Neuronal stem cell (in vitro differentiated cells): ENCODE results near the gene ABCC1.

Experiments used
- DNase-seq: peaks from one replicate; pipeline ENCODE4 v3.0.0-alpha.2; 2013; ENCODE audit warnings: low spot score
- H2AFZ ChIP-seq: one replicate; pipeline ENCODE4 v1.6.1; 2013; ENCODE audit warnings: mild to moderate bottlenecking, low read length, inconsistent platforms
- H2AK5ac ChIP-seq: 2 replicates; pipeline ENCODE4 v1.6.1; 2013; ENCODE audit warnings: low read depth, mild to moderate bottlenecking, inconsistent platforms, low read length, moderate library complexity, mixed read lengths
- H2BK120ac ChIP-seq: 2 replicates; pipeline ENCODE4 v1.6.1; 2013; ENCODE audit warnings: low read depth, mild to moderate bottlenecking, inconsistent platforms, low read length, moderate library complexity, mixed read lengths
- H2BK12ac ChIP-seq: one replicate; pipeline ENCODE4 v1.6.1; 2013; ENCODE audit warnings: low read length, inconsistent platforms
- H2BK15ac ChIP-seq: 2 replicates; pipeline ENCODE4 v1.6.1; 2013; ENCODE audit warnings: mild to moderate bottlenecking, low read length, inconsistent platforms, mixed read lengths
- H2BK5ac ChIP-seq: one replicate; pipeline ENCODE4 v1.6.1; 2013; ENCODE audit warnings: inconsistent platforms, mild to moderate bottlenecking, low read length, moderate library complexity
- H3K14ac ChIP-seq: one replicate; pipeline ENCODE4 v1.6.1; 2013; ENCODE audit warnings: low read length, inconsistent platforms
- H3K18ac ChIP-seq: 2 replicates; pipeline ENCODE4 v1.6.1; 2013; ENCODE audit warnings: low read length, inconsistent platforms
- H3K23ac ChIP-seq: 2 replicates; pipeline ENCODE4 v1.6.1; 2013; ENCODE audit warnings: low read depth, mild to moderate bottlenecking, mixed read lengths, low read length, inconsistent platforms; ENCODE audit not compliant: poor library complexity
- H3K27ac ChIP-seq: replicated peaks from 3 replicates; pipeline ENCODE4 v1.5.1; 2013; ENCODE audit warnings: low read length, inconsistent platforms
- H3K27me3 ChIP-seq, 3 experiments: 2 replicates each; pipeline ENCODE4 v1.6.1; 2013; ENCODE audit warnings: low read length in 3 of 3, mild to moderate bottlenecking in 2 of 3, inconsistent platforms in 1 of 3, low read depth in 1 of 3, mixed read lengths in 1 of 3, moderate library complexity in 1 of 3; ENCODE audit not compliant: control insufficient read depth in 3 of 3, insufficient read depth in 3 of 3
- H3K36me3 ChIP-seq, 2 donors: replicated peaks in 1 of 2; 2 replicates each; pipeline ENCODE4 v1.6.1; 2013; ENCODE audit warnings: low read length in 2 of 2; ENCODE audit not compliant: control insufficient read depth in 2 of 2, insufficient read depth in 2 of 2
- H3K4ac ChIP-seq: 2 replicates; pipeline ENCODE4 v1.6.1; 2013; ENCODE audit warnings: inconsistent platforms, mild to moderate bottlenecking, low read length, moderate library complexity
- H3K4me1 ChIP-seq, 2 donors: 1 replicate in 1 of 2; 2 replicates in 1 of 2; pipeline ENCODE4 v1.6.1; 2013; ENCODE audit warnings: low read length in 2 of 2, low read depth in 1 of 2; ENCODE audit not compliant: control insufficient read depth in 2 of 2, insufficient read depth in 1 of 2
- H3K4me2 ChIP-seq: one replicate; pipeline ENCODE4 v1.6.1; 2013; ENCODE audit warnings: mild to moderate bottlenecking, low read length, inconsistent platforms; ENCODE audit not compliant: insufficient read depth, poor library complexity, severe bottlenecking
- H3K4me3 ChIP-seq, 2 donors: 2 replicates each; pipeline ENCODE4 v1.5.1; 2013; ENCODE audit warnings: low read length in 2 of 2, mild to moderate bottlenecking in 2 of 2, inconsistent platforms in 1 of 2, moderate library complexity in 1 of 2
- H3K79me1 ChIP-seq: one replicate; pipeline ENCODE4 v1.6.1; 2013; ENCODE audit warnings: low read depth, mild to moderate bottlenecking, inconsistent platforms, low read length, moderate library complexity
- H3K9ac ChIP-seq: one replicate; pipeline ENCODE4 v1.6.1; 2013; ENCODE audit warnings: mild to moderate bottlenecking, low read depth, low read length, inconsistent platforms; ENCODE audit not compliant: poor library complexity
- H3K9me3 ChIP-seq, 2 donors: replicated peaks in 1 of 2; 2 replicates each; pipeline versions ENCODE3 to v1.6.1; 2013; ENCODE audit warnings: low read length in 2 of 2, mild to moderate bottlenecking in 2 of 2, inconsistent platforms in 1 of 2, low read depth in 1 of 2, mixed read lengths in 1 of 2, moderate library complexity in 1 of 2; ENCODE audit not compliant: control insufficient read depth in 2 of 2, insufficient read depth in 1 of 2
- H4K8ac ChIP-seq: one replicate; pipeline ENCODE4 v1.6.1; 2013; ENCODE audit warnings: low read depth, mild to moderate bottlenecking, inconsistent platforms, low read length, moderate library complexity
- H4K91ac ChIP-seq: one replicate; pipeline ENCODE4 v1.6.1; 2013; ENCODE audit warnings: low read length, low read depth, mild to moderate bottlenecking, inconsistent platforms; ENCODE audit not compliant: poor library complexity
- WGBS, 2 donors: extraction: QIAGEN DNeasy Blood & Tissue Kit; methylation state at CpG; one replicate each; pipeline ENCODE4 v1.1.7; 2013; ENCODE audit warnings: missing lambda C conversion rate in 2 of 2, mixed read lengths in 1 of 2; ENCODE audit not compliant: insufficient read length in 2 of 2, insufficient replicate concordance in 1 of 2; ENCODE audit errors: extremely low coverage in 2 of 2; 5-methylcytosine and 5-hydroxymethylcytosine counted together

Gene ABCC1

DNA sequence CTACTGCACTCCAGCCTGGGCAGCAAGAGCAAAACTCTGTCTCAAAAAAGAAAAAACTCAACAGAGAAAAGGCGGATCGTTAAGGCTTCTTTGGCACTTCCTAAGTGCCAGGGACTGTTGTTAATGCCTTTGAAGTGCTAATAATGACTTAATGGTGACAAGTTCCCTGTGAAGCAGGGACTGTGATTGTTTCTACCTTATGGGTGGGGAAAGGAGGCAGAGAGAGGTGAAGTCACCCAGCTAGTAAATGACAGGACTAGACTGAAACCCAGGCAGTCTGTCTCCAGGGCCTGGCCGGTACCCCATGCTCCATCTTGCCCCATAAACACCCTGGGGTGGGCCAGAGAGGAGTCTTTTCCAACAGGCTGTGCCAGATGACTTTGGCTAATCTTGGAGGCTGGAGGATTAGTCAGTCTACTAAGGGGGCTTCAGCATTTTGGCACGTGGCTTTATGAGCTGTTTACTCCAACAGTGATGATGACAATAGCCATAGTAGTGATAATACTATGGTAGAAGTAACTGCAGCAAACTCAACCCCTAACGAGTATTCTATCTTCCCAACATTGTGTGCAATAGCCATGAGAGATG, 26.9 kb downstream of the ABCC1 start:
- no peaks in the 10 kb centered on the region for H3K27me3 ChIP-seq
- no peak overlapping the region for H3K27ac ChIP-seq
- no peak overlapping the region for H3K14ac ChIP-seq
- H3K23ac ChIP-seq, result no peak overlapping the region
- no peak overlapping the region for H3K4ac ChIP-seq
- H2AK5ac ChIP-seq, result no peak overlapping the region
- no peak for DNase-seq
- peaks cover 0 to 3% of the 10 kb centered on the region in 2 donors for H3K36me3 ChIP-seq
- WGBS, 2 donors, result no CpG with 5 or more reads among the region's 5 CpGs
- no peak overlapping the region for H2AFZ ChIP-seq
- peaks cover 6% of the 10 kb centered on the region for H3K79me1 ChIP-seq
- H2BK15ac ChIP-seq, result no peak overlapping the region
- no peak overlapping the region for H2BK5ac ChIP-seq
- H4K8ac ChIP-seq, result no peak overlapping the region
- H3K9ac ChIP-seq, result no peak overlapping the region
- peaks cover 11 to 21% of the 10 kb centered on the region in 2 donors for H3K9me3 ChIP-seq
- no peak overlapping the region for H2BK120ac ChIP-seq
- peaks cover 0 to 4% of the 10 kb centered on the region in 2 donors for H3K4me1 ChIP-seq
- H4K91ac ChIP-seq, result no peak overlapping the region
- H3K4me2 ChIP-seq, result no peak overlapping the region
- H3K4me3 ChIP-seq, result no peak overlapping the region
- H2BK12ac ChIP-seq, result no peak overlapping the region
- no peak overlapping the region for H3K18ac ChIP-seq

- no peak overlapping the region for H2AK5ac ChIP-seq
- H2AFZ ChIP-seq, result no peak overlapping the region
- no peak overlapping the region for H3K4ac ChIP-seq
- H2BK120ac ChIP-seq, result no peak overlapping the region
- no peak overlapping the region for H4K91ac ChIP-seq
- H3K27ac ChIP-seq, result no peak overlapping the region
- H4K8ac ChIP-seq, result no peak overlapping the region
- H3K4me3 ChIP-seq, result no peak overlapping the region
- no peak overlapping the region for H3K18ac ChIP-seq
- no CpG with 5 or more reads among the region's 7 CpGs for WGBS, 2 donors
- H3K79me1 ChIP-seq, result peaks cover 6% of the 10 kb centered on the region
- peaks cover 10 to 16% of the 10 kb centered on the region in 2 donors for H3K9me3 ChIP-seq
- H3K4me2 ChIP-seq, result no peak overlapping the region
- no peak overlapping the region for H2BK12ac ChIP-seq
- no peaks in the 10 kb centered on the region for H3K27me3 ChIP-seq
- no peak overlapping the region for H3K14ac ChIP-seq
- no peak for DNase-seq
- H3K4me1 ChIP-seq, result peaks cover 0 to 4% of the 10 kb centered on the region in 2 donors
- no peak overlapping the region for H2BK15ac ChIP-seq
- H3K36me3 ChIP-seq, result peaks cover 0 to 3% of the 10 kb centered on the region in 2 donors
- no peak overlapping the region for H3K23ac ChIP-seq
- no peak overlapping the region for H3K9ac ChIP-seq
- no peak overlapping the region for H2BK5ac ChIP-seq
Measured at GRCh38 chr16:15976929-15977637, 27.7 kb downstream of the ABCC1 start.

DNA sequence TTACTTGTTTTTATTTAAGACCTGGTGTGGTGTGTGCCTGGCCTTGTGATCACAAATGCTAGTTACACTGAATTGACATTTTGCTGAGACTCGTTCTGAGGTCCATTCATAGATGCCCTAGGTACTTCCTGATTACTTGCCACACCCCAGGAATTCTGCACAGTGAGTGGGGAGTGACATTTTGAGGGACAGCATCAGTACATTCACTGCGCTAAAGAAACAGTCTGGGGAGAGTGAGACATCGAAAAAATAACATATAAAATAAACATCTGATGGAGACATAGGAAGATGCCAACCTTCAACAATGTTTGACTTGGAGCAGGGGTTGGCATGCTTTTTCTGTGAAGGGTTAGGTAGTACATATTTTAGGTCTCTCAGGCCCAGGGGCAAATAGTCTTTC, 30.4 kb downstream of the ABCC1 start:
- Histone ChIP-seq H3K79me1 (peaks cover 5% of the 10 kb centered on the region), H2AFZ (no peak overlapping the region), H3K18ac (no peak overlapping the region), H2BK12ac (no peak overlapping the region), H3K4me1 (peaks cover 0 to 8% of the 10 kb centered on the region in 2 donors), H3K4me3 (no peak overlapping the region), H3K27me3 (no peaks in the 10 kb centered on the region), H2BK5ac (no peak overlapping the region), H3K9ac (no peak overlapping the region), H2BK120ac (no peak overlapping the region), H2BK15ac (no peak overlapping the region), H2AK5ac (no peak overlapping the region), H3K27ac (no peak overlapping the region), H3K14ac (no peak overlapping the region), H3K4me2 (no peak overlapping the region), H4K91ac (no peak overlapping the region), H3K4ac (no peak overlapping the region), H3K36me3 (no peaks in the 10 kb centered on the region), H4K8ac (no peak overlapping the region), H3K23ac (no peak overlapping the region), H3K9me3 (peaks cover 7 to 12% of the 10 kb centered on the region in 2 donors)
- DNase-seq, result no peak
- WGBS, 2 donors, result no CpG with 5 or more reads among the region's 3 CpGs

- Histone ChIP-seq H2AFZ (no peak overlapping the region), H3K27me3 (no peaks in the 10 kb centered on the region), H3K9me3 (peaks cover 7 to 12% of the 10 kb centered on the region in 2 donors), H4K8ac (no peak overlapping the region), H3K36me3 (no peaks in the 10 kb centered on the region), H2BK12ac (no peak overlapping the region), H2BK15ac (no peak overlapping the region), H3K4me1 (peaks cover 0 to 8% of the 10 kb centered on the region in 2 donors), H3K27ac (no peak overlapping the region), H3K4ac (no peak overlapping the region), H3K23ac (no peak overlapping the region), H3K14ac (no peak overlapping the region), H3K18ac (no peak overlapping the region), H2BK120ac (no peak overlapping the region), H3K9ac (no peak overlapping the region), H4K91ac (no peak overlapping the region), H3K4me2 (no peak overlapping the region), H2BK5ac (no peak overlapping the region), H2AK5ac (no peak overlapping the region), H3K4me3 (no peak overlapping the region), H3K79me1 (peaks cover 5% of the 10 kb centered on the region)
- no peak for DNase-seq
- WGBS, 2 donors, result no CpG with 5 or more reads among the region's 3 CpGs
Measured at GRCh38 chr16:15980329-15980728, 30.9 kb downstream of the ABCC1 start.
